WTC11 (cell line): ENCODE measurements around the gene TMEM236.

Source experiments
- ZBTB21 ChIP-seq: sonication (generic); formaldehyde crosslinking; IDR thresholded peaks from 2 replicates; pipeline ENCODE4 v1.8.1; 2023; ENCODE audit warnings: mild to moderate bottlenecking, missing genetic modification reagents, borderline replicate concordance
- TF ChIP-seq, protein P1 (sequence below): sonication (generic); formaldehyde crosslinking; IDR thresholded peaks from 2 replicates; pipeline ENCODE4 v1.8.1; 2023; ENCODE audit warnings: mild to moderate bottlenecking, missing genetic modification reagents
- TF ChIP-seq, protein P2 (sequence below): fragments of 200-600 bp; IDR thresholded peaks from 2 replicates; pipeline ENCODE4 v1.8.0; 2022; ENCODE audit warnings: antibody characterized with exemption
- TF ChIP-seq, protein P3 (sequence below): sonication (generic); formaldehyde crosslinking; conservative IDR thresholded peaks from 2 replicates; pipeline ENCODE4 v1.8.1; 2023; ENCODE audit warnings: mild to moderate bottlenecking, low read depth, missing genetic modification reagents, moderate library complexity

DNA sequence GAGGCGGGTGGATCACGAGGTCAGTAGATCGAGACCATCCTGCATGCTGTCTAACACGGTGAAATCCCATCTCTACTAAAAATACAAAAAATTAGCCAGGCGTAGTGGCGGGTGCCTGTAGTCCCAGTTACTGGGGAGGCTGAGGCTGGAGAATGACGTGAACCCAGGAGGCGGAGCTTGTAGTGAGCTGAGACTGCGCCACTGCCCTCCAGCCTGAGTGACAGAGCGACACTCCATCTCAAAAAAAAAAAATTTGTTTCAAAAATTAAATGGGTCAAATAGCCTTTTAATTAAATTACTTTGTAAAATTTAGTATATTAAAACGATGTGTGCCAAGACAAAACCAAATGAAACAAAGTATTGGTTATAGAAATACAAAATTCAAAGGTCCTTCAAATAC lies 50.3 kb downstream of the TMEM236 start:
- TF ChIP-seq, protein P1, sequence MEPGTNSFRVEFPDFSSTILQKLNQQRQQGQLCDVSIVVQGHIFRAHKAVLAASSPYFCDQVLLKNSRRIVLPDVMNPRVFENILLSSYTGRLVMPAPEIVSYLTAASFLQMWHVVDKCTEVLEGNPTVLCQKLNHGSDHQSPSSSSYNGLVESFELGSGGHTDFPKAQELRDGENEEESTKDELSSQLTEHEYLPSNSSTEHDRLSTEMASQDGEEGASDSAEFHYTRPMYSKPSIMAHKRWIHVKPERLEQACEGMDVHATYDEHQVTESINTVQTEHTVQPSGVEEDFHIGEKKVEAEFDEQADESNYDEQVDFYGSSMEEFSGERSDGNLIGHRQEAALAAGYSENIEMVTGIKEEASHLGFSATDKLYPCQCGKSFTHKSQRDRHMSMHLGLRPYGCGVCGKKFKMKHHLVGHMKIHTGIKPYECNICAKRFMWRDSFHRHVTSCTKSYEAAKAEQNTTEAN = no peak
- TF ChIP-seq, protein P2, sequence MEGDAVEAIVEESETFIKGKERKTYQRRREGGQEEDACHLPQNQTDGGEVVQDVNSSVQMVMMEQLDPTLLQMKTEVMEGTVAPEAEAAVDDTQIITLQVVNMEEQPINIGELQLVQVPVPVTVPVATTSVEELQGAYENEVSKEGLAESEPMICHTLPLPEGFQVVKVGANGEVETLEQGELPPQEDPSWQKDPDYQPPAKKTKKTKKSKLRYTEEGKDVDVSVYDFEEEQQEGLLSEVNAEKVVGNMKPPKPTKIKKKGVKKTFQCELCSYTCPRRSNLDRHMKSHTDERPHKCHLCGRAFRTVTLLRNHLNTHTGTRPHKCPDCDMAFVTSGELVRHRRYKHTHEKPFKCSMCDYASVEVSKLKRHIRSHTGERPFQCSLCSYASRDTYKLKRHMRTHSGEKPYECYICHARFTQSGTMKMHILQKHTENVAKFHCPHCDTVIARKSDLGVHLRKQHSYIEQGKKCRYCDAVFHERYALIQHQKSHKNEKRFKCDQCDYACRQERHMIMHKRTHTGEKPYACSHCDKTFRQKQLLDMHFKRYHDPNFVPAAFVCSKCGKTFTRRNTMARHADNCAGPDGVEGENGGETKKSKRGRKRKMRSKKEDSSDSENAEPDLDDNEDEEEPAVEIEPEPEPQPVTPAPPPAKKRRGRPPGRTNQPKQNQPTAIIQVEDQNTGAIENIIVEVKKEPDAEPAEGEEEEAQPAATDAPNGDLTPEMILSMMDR = no peak
- no peak for TF ChIP-seq ZBTB21 (CRISPR knock-in tag)
- TF ChIP-seq, protein P3, sequence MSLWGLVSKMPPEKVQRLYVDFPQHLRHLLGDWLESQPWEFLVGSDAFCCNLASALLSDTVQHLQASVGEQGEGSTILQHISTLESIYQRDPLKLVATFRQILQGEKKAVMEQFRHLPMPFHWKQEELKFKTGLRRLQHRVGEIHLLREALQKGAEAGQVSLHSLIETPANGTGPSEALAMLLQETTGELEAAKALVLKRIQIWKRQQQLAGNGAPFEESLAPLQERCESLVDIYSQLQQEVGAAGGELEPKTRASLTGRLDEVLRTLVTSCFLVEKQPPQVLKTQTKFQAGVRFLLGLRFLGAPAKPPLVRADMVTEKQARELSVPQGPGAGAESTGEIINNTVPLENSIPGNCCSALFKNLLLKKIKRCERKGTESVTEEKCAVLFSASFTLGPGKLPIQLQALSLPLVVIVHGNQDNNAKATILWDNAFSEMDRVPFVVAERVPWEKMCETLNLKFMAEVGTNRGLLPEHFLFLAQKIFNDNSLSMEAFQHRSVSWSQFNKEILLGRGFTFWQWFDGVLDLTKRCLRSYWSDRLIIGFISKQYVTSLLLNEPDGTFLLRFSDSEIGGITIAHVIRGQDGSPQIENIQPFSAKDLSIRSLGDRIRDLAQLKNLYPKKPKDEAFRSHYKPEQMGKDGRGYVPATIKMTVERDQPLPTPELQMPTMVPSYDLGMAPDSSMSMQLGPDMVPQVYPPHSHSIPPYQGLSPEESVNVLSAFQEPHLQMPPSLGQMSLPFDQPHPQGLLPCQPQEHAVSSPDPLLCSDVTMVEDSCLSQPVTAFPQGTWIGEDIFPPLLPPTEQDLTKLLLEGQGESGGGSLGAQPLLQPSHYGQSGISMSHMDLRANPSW (CRISPR knock-in tag) = no peak
